Left ventricle myocardium superior (tissue), 1 donor: ENCODE data around the gene NPTXR. TPM values are rescaled to one million over a fixed set of nuclear protein-coding genes. Genes with fewer than 3 reads are reported as not detected.
"Not testable (repeated sequence)": the region's sequence is repeated elsewhere in the genome, so short reads cannot be mapped to it uniquely, and the experiment has no call there.

Experiments
- ATAC-seq: fragments of 200-7000 bp; cut with Tn5 transposase; one replicate; pipeline ENCODE4 v1.9.1; 2020; ENCODE audit warnings: mild to moderate bottlenecking, moderate library complexity
- DNase-seq: peaks from one replicate; pipeline ENCODE4 v3.0.0-alpha.2; 2020
- intact Hi-C: fragments of 100-400 bp; cut with micrococcal nuclease; formaldehyde crosslinking; loops from one replicate; pipeline ENCODE4 v1.11.0; 2022
- total RNA-seq: library from RNA; stranded (reverse); fragmentation: NEBNext Ultra II Directional; extraction: Animal tissue kit (Norgen Biotek cat#: 25700); gene quantifications from one replicate; pipeline ENCODE4 v1.2.1, GENCODE V29; 2021
- donor health status: DM: no; HTN: yes; CAD: no; lungs with severe emphysema.

Gene NPTXR
- total RNA-seq, 1 donor from 2014 or later: 23.4 TPM

DNA sequence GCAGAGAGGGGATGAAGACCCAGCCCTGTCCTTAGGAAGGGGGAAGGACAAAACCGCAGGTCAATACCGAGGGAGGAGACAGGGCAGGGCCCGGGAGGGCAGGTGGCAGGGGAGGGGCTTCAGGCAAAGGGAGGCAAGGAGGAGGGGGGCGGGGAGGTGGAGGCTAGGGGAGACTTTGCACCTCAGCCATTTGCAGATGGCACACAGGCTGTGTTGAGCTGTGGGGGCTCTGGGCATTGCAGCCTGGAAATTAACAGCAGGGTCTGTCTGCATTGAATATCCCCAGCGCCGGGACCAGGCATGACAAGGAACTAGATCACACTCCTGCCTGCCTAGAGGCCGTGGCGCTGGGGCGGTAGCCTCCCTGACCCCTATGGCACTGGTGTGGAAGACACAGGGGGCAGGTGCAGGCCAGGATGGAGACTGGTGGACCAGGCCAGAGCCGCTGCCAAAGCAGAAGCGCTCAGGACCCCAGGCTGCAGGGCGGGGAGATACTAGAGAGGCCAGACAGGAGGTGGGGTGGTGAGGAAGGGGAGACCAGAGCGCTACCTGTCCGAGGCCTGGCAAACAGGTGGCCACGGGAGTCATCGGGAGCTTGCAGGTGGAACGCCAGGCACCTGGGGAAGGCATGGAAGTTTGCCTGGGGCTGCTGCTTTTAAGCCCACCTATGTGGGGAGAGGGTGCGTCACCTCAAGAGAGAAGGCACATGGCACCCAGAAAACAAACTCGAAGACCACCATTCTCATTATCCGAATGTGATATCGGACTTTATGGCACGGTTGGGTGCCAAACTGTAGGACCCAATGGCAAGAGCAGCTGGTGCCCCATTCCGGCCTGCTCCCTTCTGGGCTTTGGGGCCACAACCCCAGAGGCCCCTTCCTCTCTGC lies 16.7 kb upstream of the NPTXR start:
- intact Hi-C loops: no loop called here
- ATAC-seq: no peak
- no peak for DNase-seq

DNA sequence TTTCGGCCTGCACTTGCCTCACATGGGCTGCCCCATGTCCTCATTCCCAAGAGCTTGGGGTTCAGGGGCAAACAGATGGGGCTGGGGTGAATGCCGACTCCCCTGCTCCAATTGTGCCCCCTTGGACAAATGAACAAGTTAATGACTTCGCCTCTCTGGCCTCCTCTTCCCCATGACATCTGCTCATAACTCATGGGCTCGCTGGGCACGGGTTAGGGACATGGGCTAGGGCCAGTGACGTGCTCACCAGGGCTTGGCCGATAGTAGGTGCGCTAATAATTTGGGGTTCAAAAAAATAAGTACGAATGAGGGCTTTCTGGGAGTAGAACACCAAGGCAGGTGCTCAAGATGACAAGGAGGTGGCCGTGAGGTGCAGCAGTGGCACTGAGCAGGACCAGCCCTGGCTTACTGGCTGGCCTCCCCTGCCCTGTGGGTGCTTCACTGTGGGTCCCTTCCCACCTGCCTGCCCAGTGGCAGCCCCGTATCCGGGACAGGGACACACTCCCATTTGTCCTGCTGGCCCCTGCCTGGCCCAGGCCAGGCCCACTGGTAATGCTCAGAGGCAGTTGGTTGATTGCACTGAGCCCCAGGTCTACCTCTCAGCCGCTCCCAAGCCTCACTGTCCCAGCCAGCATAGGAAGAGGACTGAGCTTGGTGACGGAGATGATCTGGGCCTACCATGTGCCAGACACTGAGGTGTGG lies 15.9 kb upstream of the NPTXR start:
- DNase-seq (no peak), ATAC-seq (no peak)
- intact Hi-C loops: no loop called here

DNA sequence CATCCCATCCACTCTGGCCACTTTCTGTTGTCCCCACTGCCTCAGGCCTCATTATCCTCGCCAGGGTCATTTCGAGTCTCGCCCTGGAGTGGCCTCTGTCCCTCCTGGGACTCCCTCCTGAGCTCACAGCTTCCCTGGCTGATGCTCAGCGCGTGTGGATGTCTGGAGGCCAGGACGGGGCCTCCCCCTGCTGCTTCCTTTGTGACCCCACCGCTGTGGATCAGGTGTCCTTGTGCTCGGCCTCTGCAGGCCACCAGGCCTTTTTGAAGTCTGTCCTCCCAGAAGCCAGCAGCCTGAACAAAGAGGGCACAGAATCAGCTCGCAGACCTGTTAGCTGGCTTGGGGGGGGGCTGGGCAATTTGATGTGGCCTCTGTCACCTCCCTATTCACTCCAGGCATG lies 14.7 kb upstream of the NPTXR start:
- no peak for ATAC-seq
- intact Hi-C loops: no loop called here
- DNase-seq: no peak

DNA sequence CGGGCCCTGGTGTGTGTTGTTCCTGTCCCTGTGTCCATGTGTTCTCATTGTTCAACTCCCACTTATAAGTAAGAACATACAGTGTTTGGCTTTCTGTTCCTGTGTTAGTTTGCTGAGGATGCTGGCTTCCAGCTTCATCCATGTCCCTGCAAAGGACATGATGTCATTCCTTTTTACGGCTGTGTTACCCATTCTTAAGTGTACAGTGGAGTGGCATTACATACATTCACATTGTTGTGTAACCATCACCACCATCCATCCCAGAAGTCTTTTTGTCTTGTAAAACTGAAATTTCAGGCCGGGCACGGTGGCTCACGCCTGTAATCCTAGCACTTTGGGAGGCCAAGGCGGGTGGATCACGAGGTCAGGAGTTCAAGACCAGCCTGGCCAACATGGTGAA lies 10.6 kb upstream of the NPTXR start:
- ATAC-seq, DNase-seq, intact Hi-C loops: not testable (repeated sequence)

DNA sequence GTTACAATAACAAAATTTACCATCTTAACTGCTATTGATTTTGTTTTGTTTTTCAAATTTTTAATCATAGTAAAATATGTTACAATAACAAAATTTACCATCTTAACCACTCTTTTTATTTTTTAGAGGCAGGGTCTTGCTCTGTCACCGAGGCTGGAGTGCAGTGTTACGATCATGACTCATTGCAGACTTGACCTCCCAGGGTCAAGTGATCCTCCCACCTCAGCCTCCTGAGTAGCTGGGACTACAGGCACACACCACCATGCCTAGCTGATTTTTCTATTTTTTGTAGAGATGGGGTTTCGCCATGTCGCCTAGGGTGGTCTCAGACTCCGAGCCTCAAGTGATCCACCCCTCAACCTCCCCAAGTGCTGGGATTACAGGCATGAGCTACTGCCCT lies 10.1 kb upstream of the NPTXR start:
- intact Hi-C loops, ATAC-seq, DNase-seq: not testable (repeated sequence)

DNA sequence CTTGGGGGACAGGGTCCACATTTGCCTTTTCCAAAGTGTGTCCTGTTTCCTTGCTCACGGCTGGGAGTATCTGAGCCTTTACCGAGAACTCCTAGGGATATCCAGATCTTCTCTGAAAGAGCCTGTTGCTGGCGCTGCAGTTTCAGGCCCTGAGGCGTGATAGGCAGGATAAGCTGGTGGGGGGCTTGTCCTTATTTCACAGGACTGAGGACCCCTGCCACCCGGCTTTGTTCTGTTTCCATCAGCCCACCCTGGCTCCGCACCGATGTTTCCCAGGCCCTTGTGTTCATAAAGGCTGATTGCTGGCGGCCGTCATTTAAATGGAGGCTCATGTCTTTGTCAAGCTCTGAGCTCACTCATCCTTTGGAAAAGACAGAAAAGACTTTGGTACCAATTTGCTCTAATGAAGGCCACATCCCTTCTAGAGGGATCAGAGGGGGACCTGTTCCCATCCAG lies 9.4 kb upstream of the NPTXR start:
- ATAC-seq (no peak), DNase-seq (no peak)
- intact Hi-C loops: no loop called here

DNA sequence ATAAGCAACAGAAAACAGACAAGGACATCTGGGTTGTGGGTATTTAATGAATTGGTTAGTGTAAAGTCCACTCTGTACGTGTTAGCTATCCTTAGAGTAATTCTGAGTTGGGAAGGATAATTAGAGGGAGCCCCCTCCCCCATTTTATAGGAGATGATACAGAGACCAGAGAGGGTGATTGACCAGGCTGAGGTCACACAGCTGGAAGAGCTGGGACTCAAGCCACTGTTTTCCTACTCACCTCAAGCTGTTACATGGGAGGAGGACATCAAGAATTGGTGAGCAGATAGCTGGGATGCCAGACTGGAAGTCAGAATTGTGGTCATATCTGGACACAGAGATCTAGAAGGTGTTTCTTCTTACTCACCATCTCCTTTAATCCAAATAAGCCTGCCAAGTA lies 8.7 kb upstream of the NPTXR start:
- DNase-seq (no peak), ATAC-seq (no peak)
- intact Hi-C loops: no loop called here

DNA sequence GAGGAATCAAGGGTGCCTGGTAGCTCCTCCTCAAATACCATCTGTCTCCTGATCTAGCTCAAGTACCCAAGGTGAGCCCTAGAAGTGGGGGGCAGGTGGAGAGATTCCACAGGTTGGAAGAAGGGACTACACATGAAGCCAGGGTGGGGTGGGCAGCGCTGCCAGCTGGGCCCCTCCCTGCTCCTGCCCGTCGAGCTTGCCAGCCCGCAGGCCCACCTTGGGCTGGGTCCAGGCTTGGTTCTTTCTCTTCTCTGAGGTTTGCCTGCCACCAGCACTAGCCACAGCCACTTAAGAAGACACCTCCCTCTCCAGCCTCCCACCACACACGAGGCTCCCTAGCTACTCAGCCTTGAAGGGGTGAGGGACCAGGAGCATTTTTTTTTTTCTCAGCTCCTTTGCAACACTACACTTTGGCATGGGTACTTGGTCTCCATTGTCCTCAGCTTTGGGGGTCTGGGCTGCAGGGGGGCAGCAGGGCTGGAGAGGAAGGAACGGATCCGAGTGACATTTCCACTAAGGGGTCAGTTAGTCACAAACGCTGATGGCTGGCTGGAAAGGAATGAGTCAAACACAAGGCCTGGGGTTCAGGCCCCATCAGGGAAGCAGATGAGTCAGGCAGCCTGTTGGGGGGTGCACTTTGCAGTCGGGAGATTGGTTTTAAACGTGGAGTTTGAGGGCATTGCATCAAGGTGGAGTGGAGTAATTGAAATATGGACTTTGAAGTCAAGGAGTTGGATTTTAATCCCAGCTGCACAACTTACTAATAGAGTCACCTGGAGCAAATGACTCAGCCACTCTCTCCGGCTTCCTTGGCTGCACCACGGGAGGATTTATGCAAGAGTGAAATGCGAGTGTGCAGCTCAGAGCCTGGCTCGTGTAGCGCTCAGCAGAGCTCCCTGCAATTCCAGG lies 7.4 kb upstream of the NPTXR start:
- ATAC-seq (no peak), DNase-seq (peak; percentile 18)

DNA sequence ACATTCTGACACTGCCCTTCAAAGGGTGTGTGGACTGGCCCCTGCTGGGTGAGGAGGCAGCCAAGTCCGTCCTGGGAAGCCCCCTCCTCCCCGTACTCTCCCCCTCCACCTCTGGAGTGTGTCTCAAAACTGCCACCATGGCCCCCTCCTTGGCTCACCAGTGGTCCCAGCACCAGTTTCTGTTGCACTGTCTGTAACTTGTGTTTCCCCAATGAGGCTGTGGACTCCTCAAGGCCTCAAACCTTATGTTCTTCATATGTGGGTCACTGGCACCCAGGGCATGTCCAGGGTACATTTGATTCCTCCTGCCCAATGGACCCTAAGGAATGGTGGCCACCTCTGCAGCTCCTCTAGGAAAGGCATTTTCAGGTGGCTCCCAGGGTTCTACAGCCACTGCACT lies 6.6 kb upstream of the NPTXR start:
- DNase-seq (no peak), ATAC-seq (no peak)
- intact Hi-C loops: no loop called here

More for the DNA sequence above, 7.4 kb upstream of the NPTXR start:
- intact Hi-C loops: no loop called here

DNA sequence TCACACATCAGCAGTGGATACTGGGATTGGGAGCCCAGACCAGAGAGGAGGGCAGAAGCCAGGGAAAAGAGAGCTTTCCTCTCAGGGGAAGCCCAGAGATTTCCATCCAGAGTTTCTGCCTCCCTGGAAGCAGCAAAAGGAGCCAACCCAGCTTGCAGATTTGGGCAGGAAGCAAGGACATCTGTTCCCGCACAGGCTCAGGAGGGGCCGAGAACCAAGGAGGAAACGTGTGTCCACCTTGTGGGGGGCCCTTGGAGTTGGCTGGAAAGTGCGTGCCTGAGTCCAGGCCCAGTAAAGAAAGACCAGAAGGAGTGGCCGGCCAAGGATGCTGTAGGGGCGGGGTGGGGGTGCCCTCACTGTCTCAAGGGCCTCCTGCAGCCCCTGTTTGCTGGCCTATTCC lies 6.0 kb upstream of the NPTXR start:
- ATAC-seq (no peak), DNase-seq (peak; percentile 9)
- intact Hi-C loops: no loop called here

DNA sequence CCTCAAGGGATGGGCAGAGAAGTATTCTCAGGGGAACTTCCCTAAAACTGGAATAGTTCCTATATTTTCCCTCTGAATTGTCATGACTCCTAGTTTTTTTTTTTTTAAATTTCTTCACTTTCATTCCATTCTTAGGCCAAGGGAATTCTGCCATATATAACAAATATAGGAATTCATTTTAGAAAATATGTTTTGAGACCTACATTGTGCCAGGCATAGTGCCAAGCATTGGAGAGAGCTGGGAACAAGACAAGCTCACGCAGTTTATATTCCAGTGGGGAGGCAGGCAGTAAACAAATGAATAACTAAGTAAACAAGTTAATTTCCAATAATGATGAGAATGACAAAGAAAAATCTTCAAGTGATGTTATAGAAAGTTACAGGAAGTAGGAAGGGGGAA lies 2.6 kb upstream of the NPTXR start:
- ATAC-seq: no peak
- intact Hi-C loops: no loop called here

DNA sequence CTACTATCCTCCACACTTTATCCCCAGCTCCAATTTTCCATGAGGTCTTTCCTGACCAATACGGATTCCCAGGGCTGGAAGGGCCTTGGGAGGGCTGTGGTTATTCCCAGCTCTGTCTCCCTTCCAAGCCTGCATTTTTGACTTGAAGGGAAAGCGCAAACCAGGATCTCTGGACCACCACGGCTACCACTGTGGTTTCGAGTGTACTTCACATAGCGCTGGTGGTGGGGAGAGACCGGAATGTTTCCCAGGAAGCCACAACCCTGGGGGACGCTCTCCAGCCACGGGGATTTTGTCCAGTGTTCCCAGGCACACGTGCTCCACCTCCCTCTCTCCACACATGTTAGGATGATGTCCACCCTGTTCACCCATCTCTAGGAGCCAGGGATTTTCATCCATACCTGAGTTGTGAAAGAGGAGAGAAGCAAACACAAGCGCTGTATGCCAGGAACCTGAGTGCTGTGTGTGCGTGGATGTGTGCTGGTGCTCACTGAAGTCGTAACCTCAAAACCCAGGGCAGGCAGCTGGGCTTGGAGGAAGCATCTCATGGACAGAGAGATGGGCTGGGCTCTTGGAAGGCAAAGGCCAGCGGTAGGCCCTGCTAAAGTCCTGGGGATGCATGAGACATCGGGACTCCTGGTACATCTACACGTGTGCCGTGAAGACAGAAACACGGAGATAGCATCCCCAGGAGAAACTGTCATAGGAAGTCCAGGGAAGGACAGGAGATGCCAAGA lies 1.3 kb upstream of the NPTXR start:
- ATAC-seq: no peak
- no peak for DNase-seq
- intact Hi-C loops: no loop called here

More for the DNA sequence above, 2.6 kb upstream of the NPTXR start:
- no peak for DNase-seq

DNA sequence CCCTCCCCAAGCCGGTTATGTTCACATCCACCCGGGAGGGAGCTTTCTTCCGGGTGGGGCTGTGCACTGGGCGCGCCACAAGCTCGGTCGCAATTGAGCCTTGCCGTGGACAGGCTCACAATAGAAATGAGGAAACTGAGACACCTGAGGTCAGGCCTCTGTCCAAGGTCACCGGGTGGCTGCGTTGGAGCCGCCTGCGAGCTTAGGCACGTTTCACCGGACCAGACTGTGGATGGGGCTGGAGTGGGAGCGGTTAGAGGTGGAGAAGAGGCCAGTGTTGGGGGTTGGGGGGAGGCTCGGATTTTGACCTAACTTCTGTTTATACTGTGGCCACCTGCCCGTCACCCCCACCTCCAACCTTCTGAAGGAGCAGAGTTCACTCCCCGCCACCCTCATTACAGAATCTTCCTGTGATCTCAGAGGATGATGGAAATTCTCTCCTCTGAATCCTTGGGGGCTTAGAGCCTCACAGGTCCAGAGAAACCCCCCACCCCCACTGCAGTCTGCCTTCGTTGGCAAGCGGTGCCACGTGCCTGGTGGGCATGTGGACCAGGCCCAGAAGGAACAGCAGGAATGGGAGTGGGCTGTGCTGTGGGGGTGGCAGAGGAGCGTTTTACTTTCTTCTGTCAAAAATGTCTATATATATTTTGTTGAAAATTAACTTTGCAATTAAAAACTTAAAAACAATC lies 631 bp upstream of the NPTXR start:
- intact Hi-C loops: no loop called here
- ATAC-seq (peak; percentile 16), DNase-seq (no peak)

DNA sequence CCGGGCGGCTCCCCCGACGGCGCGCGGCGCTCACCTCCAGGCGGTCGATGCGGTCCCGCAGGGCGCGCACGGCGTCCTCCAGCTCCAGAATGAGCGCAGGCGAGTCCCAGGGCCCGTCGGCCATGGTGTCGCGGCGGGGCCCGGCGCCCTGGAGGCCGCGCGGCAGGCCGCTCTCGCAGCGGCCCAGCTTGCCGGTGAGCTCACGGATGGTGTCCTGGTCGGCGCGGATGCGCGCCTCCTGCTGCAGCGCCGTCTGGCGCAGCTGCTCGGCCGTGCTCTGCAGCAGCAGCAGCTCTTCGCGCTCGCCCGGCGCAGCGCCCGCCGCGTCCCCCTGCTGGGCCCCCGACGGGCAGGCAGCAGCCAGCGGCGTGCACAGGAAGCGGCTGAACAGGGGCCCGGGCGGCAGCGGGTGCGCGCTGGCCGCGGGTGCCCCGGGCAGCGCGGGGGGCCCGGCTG lies 599 bp downstream of the NPTXR start:
- peak; percentile 78 for ATAC-seq
- DNase-seq: peak; percentile 71
- intact Hi-C loops: no loop called here

DNA sequence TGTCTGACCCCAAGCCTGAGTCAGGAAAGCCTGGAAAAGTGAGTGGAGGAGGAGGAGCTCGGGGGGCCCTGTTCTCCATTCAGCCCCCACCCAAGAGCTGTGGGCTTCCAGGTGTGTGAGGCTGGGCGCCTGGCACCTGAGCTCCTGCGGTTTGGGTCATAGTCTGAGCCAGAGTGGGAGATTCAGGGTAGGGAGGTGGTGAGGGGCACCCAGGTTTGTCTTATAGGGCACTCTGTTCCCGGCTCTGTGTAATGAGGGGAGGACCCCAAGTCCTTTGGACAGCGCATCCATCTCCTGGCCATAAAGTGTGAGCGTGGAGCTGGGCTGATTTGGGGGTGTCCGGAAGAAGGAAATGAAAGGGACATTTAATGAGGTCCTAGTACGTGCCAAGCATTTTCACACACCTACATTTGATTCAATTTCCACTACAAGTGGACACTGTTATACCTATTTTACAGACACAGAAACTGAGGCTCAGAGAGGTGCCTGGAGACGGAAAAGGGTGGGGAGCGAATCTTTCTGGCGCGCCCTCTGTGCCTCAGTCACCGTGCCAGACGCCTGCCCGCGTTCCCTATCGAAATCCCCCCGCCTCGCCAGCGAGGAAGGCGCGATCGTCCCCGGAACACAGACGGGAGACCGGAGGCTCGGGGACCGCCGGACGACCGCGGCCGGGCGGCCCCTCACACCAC lies 1.2 kb downstream of the NPTXR start:
- DNase-seq (peak; percentile 27), ATAC-seq (no peak)
- intact Hi-C loops: no loop called here

DNA sequence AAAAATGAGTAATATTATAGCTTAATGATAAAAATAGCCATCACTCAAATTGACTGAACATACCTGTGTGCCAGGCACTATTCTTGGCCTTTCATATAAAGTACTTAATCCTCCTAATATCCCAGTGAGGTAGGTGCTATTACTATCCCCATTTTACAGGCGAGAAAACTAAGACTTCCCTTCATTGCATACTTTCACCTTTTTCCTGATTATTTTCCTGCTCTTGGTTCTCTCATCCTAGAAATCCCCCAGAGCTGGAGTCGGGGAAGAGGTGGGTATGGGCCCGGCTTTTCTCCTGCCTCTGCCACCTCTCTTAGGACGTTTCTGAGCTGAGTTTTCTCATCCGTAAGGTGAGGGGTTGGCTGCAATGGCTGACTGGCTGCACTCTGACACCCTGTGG lies 2.2 kb downstream of the NPTXR start:
- no peak for DNase-seq
- ATAC-seq: no peak
- intact Hi-C loops: no loop called here

DNA sequence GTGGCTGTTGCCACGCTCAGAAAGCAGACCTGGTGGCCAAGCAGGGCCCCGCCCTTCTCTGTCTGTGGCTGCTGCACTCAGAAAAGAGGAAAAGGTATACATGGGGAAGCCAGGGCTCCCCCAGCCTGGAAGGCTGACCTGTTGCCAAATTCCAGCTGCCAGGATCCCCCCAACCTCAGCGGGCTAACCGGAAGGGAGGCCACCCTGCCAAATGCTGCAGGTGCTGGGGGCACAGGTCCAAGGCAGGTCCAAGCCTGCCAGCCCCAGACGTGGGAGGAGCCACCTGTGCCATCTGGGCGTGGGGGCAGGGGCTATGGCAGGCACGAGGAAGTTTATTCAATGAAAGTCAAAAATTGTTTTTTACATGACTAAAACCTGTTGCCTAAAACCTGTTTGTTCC lies 2.6 kb downstream of the NPTXR start:
- ATAC-seq (no peak), DNase-seq (peak; percentile 35)
- intact Hi-C loops: no loop called here

DNA sequence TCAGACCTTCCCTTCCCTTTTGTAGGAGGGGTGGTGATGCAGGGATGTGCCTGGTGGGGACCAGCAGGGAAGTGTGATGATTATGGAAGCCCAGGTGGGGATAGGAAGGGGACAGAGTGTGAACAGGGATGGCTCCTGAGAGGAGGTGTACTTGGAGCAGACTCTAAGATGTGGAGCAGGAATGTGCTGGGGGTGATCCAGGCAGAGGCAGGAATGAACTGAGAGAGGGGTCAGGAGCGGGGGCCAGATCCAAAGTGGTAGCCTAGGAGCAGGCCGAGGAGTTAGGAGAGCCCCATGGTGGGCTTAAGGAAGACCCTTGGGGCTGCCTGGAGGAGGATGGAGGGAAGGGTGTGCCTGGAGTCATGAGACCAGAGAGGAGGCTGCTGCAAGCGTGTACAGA lies 3.7 kb downstream of the NPTXR start:
- intact Hi-C loops: no loop called here
- DNase-seq: no peak
- ATAC-seq: no peak
